MM.1S (cell line): Measurements from ENCODE around the gene NT5C1A.

Source experiments
- CTCF ChIP-seq: fragments of 300-600 bp; sonication (generic); IDR thresholded peaks from 2 replicates; pipeline ENCODE4 v1.5.1; 2016; ENCODE audit warnings: antibody characterized with exemption, low read length, mixed read lengths
- EZH2 ChIP-seq: fragments of 300-600 bp; sonication (generic); optimal IDR thresholded peaks from 2 replicates; pipeline ENCODE3; 2017; ENCODE audit warnings: low read depth, mild to moderate bottlenecking, antibody characterized with exemption, low read length, mixed read lengths
- EZH2phosphoT487 ChIP-seq: fragments of 300-600 bp; sonication (generic); IDR thresholded peaks from 2 replicates; pipeline ENCODE4 v1.6.1; 2018; ENCODE audit warnings: antibody characterized with exemption, low read length

DNA sequence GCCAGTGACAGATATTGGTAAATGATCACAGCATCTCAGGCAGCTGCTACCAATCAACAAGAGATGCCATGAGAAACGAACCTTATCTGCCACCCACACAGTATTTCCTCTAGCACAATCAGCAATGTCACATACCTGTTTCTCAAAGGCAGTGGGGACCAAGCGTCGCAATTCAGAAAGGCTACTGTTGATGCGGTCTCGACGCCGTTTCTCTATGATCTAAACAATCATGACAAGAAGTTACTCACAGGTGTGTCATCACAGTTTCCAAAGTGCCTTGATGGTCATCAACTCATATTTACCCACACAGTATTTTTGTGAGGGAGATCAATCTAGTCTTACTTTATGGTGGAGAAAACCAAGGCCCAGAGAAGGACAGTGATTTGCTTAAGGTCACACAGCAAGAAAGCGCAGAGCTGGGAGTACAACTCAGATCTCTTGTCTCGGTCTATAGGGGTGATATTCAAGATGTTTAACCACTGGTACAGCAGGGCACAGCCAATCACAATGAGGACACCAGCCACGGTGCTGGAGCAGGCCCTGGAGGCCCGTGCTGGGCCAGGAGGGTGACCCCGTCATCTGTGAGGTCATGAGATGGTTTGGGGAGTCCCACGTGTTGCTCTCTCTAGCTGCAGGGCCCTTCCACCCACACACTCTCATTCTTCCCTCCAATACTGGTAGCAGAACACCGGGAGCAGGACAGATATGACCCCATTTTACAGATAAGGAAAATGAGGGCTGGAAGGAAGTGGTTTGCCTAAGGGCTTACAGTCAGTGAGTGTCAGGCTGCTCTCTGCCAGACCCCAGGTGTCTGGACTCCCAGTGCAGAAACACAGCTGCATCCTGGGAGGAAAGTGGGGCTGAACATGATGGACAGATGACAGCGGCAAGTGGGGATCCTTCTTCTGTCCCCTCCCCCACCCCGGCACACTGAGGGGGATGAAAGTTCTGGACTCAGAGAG is 40.3 kb downstream of the NT5C1A start:
- TF ChIP-seq CTCF = no peak
- TF ChIP-seq EZH2 = no peak
- no peak for TF ChIP-seq EZH2phosphoT487
